Activated gamma-delta T cell treated with anti-CD3 and anti-CD28 coated beads, Interleukin-2, amount 50 U/mL, for 16 hours (primary cell): Measurements from ENCODE around the gene ENTPD7.
"Not testable (repeated sequence)": the region's sequence is repeated elsewhere in the genome, so short reads cannot be mapped to it uniquely, and the experiment has no call there.

ENCODE experiments used
- DNase-seq: peaks from one replicate; pipeline ENCODE4 v3.0.0-alpha.2; 2020; ENCODE audit warnings: low read depth

The ENTPD7 gene

DNA sequence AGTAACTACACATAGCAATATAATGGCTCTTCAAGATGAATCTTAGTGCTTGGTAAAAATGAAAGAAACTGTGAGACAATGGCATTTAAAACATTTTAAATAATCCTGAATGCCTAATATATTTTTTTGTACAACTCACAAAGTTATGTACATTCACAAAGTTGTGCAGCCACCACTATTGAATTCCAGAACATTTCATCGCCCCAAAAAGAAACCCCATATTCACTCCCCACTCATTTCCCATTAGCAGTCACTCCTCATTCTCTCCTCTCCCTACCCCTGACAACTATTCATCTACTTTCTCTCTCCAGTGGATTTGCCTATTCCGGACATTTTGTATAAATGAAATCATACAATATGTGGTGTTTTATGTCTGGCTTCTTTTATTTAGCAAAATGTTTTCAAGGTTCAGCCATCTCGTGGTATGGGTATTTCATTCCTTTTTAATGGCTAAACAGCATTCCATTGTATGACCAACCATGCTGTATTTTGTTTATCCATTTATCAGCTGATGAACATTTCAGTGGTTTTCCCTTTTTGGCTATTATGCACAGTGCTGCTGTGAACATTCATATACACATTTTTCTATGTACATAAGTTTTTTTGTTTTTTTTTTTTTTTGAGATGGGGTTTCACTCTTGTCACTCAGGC lies 34.7 kb downstream of the ENTPD7 start:
- no peak for DNase-seq

DNA sequence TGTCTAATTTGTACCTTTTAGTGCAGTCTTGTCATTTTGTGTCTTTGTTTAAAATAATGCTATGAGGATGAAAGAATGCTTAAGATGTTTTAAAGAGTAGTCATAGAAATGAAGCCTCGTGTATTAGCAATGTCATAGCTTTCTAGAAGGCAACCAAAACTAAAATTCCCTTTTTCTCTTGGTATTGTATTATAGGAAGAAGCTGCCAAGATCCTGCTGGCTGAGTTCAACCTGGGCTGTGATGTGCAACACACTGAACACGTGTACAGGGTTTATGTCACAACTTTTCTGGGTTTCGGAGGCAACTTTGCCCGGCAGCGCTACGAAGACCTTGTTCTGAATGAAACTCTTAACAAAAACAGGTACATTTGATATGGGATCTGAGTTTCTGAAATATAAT lies 36.5 kb downstream of the ENTPD7 start:
- DNase-seq: no peak

DNA sequence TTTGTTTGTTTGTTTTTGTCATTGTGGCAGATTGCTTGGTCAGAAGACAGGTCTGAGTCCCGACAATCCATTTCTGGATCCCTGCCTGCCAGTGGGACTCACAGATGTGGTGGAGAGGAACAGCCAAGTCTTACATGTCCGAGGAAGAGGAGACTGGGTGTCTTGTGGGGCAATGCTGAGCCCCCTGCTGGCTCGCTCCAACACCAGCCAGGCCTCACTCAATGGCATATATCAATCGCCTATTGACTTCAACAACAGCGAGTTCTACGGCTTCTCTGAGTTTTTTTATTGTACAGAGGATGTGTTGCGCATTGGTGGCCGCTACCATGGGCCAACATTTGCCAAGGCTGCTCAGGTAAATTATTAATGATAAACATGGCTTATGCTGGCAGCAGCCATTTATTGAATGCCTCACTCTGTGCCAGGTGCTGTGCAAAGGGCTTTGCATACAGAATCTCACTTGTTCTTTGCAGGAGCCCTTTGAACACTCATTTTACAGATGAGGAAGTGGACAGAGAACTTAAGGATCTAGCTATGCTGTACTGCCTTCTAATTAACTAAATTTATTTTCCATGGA lies 39.3 kb downstream of the ENTPD7 start:
- no peak for DNase-seq

DNA sequence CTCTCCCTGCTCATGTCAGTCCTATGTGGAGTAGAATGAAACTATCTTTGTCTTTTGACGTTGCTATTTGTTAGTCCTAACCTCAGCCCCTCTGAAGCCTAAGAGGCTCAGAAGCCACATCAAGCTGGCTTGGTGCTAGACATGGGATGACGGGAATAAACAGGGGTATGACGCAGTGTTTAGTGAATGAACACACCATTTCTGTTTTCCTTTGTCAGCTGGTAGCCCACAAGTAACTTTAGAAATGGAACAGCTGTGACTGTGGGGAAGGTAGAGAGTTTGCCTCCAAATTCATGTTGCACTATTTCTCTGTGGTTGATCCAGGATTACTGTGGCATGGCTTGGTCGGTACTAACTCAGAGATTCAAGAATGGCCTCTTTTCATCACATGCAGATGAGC lies 41.3 kb downstream of the ENTPD7 start:
- DNase-seq: no peak

DNA sequence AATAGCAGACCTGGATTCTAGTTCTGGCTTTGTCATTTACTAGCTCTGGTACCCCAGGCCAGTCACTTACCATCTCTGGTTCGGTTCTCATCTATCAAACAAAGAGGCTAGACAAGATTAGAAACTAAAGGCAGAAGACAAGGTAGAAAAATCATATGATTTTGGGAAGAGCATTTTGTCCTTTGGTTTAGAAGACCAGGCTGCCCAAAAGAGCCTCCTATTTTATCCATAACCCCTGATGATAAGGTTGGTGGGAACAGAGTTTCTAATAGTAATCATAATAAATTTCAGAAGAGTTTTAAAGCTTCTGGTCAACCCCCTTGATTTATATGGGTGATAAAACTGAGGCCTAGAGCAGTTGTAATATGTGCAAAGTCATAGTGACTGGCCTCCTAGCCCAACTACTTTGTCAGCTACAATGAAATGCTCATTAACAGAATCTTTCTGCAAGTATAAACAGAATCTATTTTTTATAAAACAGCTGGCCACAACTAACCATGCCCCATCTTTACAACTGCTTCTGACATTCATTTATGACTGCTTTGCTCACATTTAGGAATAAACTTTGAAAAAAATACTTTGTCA lies 49.2 kb downstream of the ENTPD7 start:
- no peak for DNase-seq

DNA sequence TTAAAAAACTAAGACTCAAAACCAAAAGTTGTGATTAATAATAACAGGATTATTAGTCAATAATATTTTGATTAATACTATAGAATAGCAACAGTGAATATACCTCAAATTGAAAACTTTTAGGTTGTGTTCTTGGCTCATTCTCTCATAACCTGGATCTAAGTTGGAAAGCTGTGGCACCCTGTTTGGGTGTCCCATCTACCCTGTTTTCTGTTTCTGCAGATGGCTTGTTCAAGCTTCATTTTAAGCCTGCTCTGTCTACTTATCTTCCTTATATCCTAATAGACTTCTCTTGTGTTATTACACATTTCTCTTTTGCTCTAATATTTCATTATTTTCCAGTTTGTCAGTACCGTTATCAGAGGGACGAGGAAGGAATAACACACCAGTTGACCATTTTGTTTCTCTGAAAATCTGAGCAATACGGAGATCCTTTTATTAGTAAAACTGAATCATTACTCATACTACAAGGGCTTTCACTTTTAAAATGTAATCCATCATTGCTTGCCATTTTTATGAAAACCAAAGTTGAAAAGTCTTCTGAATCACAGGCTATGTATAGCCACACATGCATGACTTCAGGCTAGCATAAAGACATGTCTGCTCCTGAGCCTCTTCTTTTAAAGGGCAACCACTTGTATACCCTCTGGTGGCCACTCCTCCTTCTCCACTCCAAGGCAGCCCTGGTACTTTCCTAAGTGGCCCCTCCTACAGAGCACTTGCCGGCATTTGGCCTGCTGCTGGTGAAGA lies 50.3 kb downstream of the ENTPD7 start:
- no peak for DNase-seq

DNA sequence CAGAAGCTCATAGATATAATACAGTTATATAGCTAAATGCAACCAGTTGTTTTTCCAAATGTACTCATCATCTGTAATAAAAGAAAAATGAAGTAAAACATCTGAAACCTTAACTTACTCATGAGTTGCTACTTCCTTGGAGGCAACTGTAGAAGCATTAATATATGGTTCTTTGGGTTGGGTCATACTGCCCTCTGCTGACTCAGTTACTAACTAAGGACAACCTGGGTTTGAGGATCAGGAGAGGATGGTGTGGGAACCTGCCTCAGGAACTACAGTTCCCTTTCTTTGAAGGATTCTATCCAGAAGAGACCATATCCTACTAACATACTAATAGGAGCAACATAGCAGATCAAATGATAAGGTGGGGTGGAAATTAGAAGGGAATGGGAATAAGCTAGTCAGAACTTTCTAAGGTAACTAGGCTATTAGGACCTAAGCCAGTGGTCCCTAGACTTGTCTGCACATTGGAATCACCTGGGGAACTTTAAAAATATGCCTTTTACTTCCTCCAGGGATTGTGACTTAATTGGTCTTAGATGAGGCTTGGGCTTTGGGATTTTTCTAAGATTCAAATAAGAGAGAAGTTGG lies 51.9 kb downstream of the ENTPD7 start:
- no peak for DNase-seq

DNA sequence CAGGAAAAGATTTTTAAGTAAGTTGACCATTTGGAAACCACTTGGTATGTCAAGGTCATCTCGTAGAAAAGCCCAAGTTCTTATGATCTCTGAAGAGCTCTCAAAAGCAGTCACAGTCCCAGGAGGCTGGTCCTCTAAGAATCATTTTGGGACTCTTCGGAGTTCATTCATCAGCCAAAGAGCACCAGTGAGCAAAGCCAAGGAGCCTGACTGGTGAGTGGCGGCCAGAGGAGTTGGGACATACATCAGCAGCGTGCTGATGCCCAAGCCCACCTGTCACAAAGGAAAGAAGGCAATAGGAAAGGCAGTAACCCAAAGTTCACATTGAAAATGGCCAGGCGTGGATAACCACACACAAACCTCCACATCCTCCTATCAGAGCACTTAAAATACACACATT lies 55.1 kb downstream of the ENTPD7 start:
- DNase-seq: no peak

DNA sequence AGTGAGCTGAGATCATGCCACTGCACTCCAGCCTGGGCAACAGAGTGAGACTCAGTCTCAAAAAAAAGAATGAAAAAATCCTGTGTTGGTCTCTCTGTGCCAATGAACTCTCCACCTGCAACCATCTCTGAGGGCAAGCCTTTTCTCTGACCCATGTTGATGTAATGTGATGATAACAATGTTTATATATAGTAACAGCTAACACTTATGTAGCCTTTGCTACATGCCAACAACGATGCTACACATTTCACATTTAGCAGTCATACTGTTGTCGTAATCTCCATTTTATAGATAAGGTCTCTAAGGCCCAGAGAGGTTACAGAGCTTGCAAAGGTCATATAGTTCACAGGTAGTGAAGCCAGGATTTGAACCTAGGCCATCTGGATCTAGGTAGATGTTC lies 61.1 kb downstream of the ENTPD7 start:
- no peak for DNase-seq

DNA sequence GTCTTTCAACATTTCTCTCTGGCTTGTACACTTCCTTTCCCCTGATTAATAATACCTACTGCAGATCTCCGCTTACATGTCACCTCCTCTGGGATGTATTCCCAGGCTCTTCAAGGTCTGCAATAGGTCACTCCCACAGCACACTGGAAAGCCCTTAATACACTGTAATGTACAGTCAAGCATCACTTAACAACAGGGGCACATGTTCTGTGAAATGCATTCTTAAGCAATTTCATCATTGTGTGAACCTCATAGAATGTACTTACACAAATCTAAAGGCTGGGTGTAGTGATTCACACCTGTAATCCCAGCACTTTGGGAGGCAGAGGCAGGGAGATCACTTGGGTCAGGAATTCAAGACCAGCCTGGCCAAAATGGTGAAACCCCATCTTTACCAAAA lies 70.7 kb downstream of the ENTPD7 start:
- DNase-seq: no peak

DNA sequence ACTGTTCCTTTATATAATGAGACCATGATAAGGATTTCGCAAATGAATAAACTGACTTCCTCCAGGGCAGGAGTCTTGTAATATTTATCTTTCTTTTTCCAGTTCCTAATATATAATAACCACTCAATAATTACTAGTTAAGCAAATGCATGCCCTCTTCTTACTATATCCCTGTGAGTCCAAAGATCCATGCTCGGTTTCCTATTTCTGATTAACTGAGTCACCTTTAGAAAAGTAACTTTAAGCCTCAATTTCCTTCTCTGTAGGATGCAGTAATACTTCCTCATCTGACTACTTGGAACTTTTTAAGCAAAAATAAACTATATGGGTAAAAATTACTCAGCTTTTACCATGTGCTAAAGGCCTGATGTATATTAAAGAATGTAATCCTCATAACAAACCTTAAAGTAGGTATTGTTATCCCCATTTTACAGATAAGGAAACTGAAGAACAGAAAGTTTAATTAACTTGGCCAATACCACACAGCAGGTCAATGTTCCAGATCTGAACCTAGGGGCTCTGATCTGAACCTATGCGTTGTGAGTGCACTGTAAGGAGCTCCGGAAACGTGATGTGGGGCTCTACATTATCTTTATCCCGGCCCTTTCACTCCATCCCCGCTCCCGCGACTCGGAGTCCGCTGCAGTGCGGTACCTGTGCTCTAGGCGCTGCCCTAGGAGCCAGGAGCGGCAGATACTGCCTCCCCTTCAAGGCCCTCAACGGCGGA lies 72.2 kb downstream of the ENTPD7 start:
- DNase-seq: no peak

DNA sequence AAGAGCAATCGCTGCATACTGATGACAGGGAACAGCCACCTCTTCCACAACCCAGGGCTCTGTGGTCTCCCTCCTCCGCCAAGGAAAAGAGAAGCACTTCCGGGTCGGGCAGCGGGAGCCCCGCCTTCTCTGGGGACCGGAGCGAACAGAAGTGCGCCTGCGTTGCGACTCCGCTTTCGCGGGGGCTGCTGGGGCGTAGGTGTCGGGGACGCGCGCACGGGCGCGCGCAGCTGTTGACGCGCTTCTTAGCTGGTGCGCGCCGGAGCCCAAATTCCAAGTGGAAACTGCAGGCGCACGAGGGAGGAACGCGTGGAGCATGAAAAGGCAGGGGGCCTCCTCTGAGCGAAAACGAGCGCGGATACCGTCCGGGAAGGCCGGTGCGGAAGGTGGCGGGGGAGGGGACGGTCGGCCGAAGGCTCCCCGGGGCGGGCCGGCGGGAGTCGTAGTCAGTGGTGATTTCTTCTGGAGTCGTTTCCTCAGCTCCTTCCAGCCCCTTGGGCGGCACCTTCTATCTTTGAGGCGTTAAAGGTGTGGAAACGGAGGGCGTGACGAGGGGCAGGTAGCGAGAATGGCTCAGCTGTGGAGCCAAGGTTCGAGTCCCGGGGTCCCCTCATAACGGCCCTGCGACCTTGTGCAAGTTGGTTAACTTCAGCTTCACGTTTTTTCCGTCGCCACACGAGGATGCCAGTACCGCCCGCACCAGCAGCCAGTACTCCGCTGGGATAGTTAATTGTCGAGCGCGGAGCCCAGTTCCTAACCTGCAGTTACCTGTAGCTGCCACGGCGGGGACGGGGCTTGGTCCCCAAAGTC lies 72.9 kb downstream of the ENTPD7 start, which contains the start of the genes COX15 and CUTC:
COX15 (minus strand) TSS at position 95 of the 810 bp plus-strand sequence; CDS start at position 17, 78 bp downstream.
CUTC (plus strand) TSS at position 202 of the 810 bp plus-strand sequence; CDS start at position 317, 115 bp downstream.
- peak; percentile 90 for DNase-seq

DNA sequence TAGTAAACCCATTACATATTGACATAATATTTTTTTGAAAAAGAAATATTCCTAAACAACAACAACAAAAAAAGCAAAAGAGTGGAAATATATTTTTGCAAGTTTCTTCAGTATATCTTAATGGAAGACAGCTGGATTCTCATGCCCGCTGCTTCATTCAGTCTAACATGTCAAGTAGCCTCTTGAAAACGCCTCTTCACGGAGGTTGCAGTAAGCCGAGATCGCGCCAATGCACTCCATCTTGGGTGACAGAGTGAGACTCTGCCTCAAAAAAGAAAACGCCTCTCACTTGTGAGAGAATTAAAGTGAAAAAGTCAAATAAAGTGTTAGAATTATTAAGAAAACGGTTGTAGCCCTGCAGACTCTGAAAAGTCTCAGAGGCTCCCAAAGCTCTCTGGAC lies 74.1 kb downstream of the ENTPD7 start:
- DNase-seq: no peak

DNA sequence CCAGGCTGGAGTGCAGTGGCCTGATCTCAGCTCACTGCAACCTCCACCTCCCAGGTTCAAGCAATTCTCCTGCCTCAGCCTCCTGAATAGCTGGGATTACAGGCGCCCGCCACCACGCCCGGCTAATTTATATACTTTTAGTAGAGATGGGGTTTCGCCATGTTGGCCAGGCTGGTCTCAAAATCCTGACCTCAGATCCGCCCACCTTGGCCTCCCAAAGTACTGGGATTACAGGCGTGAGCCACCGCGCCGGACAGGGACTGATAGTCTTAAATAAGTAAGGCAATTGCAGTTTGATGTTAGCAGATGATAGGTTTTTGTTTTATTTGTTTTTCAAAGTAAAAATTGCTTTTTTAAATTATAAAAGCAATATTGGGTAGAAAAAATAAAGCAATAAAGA lies 74.8 kb downstream of the ENTPD7 start:
- DNase-seq: not testable (repeated sequence)

DNA sequence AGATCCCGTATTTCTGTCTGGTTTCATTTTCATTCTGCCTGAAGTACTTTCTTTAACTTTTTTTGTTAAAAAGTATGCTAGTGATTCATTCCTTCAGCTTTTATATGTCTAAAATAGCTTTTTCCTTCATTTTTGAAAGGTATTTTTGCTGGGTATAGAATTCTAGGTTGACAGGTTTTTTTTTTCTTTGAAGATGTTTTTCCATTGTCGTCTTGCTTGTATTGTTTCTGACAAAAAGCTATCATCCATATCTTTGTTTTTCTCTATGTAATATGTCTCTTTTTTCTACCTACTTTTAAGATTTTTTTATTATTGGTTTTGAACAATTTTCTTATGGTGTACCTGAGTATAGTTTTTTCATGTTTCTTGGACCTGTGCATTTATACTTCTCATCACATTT lies 81.0 kb downstream of the ENTPD7 start:
- DNase-seq: no peak

DNA sequence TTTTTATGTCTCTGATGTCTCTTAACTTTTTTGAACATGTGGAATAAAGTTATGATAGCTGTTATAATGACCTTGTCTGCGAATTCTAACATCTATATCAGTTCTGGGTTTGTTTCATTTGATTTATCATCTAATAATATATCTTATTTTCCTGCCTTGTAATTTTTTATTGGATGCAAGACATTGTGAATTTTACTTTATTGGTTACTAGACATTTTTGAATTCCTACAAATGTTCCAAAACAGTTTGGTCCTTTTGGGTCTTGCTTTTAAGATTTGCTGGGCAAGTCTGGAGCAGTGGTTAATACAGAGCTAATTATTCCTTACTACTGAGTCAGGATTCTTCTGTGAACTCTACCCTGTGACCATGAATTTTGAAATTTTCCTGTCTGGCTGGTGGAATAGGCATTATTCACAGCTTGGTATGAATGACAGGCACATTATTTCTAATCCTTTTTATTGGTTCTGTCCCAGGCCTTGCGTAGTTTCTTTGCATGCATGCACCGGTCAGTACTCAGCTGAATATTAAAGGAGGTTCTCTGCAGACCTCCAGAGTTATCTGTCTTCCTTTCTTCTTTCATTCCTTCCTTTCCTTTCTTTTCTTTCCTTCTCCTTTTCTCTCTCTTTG lies 81.7 kb downstream of the ENTPD7 start:
- no peak for DNase-seq

DNA sequence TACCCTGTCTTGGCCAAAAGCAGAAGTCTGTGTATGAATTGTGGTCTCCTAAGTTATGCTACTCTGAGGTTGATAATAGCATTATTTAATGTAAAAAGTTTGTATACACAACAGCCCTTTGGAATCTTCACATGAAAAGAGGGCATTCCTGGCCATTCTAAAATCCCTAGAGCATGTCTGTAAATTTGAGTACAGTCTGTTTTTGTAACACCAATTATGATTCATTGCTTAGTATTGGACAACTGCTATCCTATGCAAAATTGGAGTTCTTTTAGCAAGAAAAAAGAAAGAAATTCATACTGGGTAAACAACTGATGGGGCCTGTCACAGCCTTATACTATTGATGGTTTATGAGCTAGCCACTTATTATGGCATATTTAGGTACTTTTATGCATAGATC lies 82.9 kb downstream of the ENTPD7 start:
- no peak for DNase-seq

DNA sequence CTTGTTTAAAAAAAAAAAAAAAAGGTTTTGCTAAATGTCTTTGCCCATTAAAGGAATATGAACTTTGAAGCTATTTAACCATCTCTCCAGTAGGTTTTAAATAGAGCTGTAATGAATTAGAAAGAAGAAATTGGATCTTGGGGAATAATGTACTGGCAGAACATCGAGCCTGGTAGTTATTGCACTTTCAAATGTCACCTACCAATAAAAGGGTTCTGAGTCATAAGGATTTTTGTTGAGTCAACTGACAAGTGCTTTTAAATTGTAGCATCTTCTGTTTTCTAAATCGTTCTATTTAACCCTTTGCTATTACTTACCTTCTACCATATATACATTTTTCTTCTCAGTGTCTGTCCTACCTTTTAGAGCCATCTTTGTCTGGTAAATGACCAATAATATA lies 83.4 kb downstream of the ENTPD7 start:
- DNase-seq: no peak

DNA sequence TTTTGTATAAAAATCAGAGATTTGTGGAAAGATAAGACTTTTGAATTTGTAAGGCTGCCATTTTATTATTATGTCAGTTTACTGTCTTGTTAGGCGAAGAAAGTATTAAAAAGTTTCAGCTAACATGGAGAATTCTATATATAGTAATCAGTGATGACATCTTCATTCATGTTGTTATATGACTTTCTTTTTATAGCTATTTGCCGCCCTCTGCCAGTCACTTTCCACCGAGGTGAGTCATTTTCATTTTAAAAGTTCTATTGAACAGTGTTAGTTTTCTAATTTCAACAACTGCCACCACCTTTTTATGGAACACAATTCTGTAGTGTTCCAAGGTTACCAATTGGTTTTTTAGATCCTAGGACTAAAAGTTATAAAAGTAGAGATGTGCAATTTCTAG lies 84.5 kb downstream of the ENTPD7 start:
- DNase-seq: no peak

DNA sequence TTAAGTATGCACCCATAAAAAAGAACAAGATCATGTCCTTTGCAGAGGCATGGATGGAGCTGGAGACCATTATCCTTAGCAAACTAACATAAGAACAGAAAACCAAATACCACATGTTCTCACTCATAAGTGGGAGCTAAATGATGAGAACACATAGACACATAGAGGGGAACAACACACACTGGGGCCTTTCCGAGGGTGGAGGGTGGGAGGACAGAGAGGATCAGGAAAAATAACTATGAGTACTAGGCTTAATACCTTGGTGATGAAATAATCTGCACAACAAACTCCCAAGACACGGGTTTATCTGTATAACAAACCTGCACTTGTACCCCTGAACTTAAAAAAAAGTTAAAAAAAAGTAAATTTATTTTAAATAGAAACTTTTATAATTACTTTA lies 86.9 kb downstream of the ENTPD7 start:
- DNase-seq: not testable (repeated sequence)
